ENCODE data around the gene PLEKHA1.

Gene PLEKHA1

DNA sequence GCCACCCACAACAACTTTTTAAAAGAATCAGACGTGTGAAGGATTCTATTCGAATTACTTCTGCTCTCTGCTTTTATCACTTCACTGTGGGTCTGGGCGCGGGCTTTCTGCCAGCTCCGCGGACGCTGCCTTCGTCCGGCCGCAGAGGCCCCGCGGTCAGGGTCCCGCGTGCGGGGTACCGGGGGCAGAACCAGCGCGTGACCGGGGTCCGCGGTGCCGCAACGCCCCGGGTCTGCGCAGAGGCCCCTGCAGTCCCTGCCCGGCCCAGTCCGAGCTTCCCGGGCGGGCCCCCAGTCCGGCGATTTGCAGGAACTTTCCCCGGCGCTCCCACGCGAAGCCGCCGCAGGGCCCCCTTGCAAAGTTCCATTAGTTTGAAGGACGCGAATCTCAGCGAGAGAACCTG is 86.4 kb downstream of the PLEKHA1 start:
- WGBS (ENCODE audit: insufficient coverage, insufficient read length), result no CpG with 5 or more reads among the region's 40 CpGs
- Histone ChIP-seq H3K4me1 (ENCODE audit: control insufficient read depth, insufficient read depth, low read length) (peaks cover 8% of the 10 kb centered on the region), H3K4me3 (ENCODE audit: low read length) (peak overlapping the region; percentile 72; the same call in 1 of the 2 replicates), H3K9me3 (ENCODE audit: control insufficient read depth, insufficient read depth, low read length) (no peaks in the 10 kb centered on the region), H3K27me3 (ENCODE audit: control insufficient read depth, insufficient read depth, low read length) (peaks cover 37% of the 10 kb centered on the region), H3K27ac (ENCODE audit: low read length) (no peak overlapping the region), H3K36me3 (ENCODE audit: control insufficient read depth, insufficient read depth, low read length) (peaks cover 2% of the 10 kb centered on the region; the same call in 1 of the 2 replicates)
- DNase-seq (ENCODE audit: low read depth, low spot score), result no peak

GRCh38 chr10:122461367-122461728 is 86.8 kb downstream of the PLEKHA1 start, which contains the start of gene HTRA1:
TSS of gene HTRA1 (plus strand) at chr10:122461553. CDS start at chr10:122461653, 100 bp downstream.
- peaks cover 8% of the 10 kb centered on the region for H3K4me1 ChIP-seq (ENCODE audit: control insufficient read depth, insufficient read depth, low read length)
- peaks cover 2% of the 10 kb centered on the region; the same call in 1 of the 2 replicates for H3K36me3 ChIP-seq (ENCODE audit: control insufficient read depth, insufficient read depth, low read length)
- H3K4me3 ChIP-seq (ENCODE audit: low read length), result peak within 1 kb of the TSS; percentile 72
- no CpG with 5 or more reads among the region's 56 CpGs for WGBS (ENCODE audit: insufficient coverage, insufficient read length)
- peaks cover 37% of the 10 kb centered on the region for H3K27me3 ChIP-seq (ENCODE audit: control insufficient read depth, insufficient read depth, low read length)
- no peak within 1 kb of the TSS for H3K27ac ChIP-seq (ENCODE audit: low read length)
- DNase-seq (ENCODE audit: low read depth, low spot score), result no peak
- H3K9me3 ChIP-seq (ENCODE audit: control insufficient read depth, insufficient read depth, low read length), result no peaks in the 10 kb centered on the region

GRCh38 chr10:122461729-122462532 is 87.4 kb downstream of the PLEKHA1 start:
- DNase-seq (ENCODE audit: low read depth, low spot score), result no peak
- Histone ChIP-seq H3K4me1 (ENCODE audit: control insufficient read depth, insufficient read depth, low read length) (peaks cover 8% of the 10 kb centered on the region), H3K4me3 (ENCODE audit: low read length) (peak overlapping the region; percentile 72), H3K27me3 (ENCODE audit: control insufficient read depth, insufficient read depth, low read length) (peaks cover 37% of the 10 kb centered on the region), H3K9me3 (ENCODE audit: control insufficient read depth, insufficient read depth, low read length) (no peaks in the 10 kb centered on the region), H3K27ac (ENCODE audit: low read length) (no peak overlapping the region), H3K36me3 (ENCODE audit: control insufficient read depth, insufficient read depth, low read length) (peaks cover 2% of the 10 kb centered on the region; the same call in 1 of the 2 replicates)
- no CpG with 5 or more reads among the region's 95 CpGs for WGBS (ENCODE audit: insufficient coverage, insufficient read length)

DNA sequence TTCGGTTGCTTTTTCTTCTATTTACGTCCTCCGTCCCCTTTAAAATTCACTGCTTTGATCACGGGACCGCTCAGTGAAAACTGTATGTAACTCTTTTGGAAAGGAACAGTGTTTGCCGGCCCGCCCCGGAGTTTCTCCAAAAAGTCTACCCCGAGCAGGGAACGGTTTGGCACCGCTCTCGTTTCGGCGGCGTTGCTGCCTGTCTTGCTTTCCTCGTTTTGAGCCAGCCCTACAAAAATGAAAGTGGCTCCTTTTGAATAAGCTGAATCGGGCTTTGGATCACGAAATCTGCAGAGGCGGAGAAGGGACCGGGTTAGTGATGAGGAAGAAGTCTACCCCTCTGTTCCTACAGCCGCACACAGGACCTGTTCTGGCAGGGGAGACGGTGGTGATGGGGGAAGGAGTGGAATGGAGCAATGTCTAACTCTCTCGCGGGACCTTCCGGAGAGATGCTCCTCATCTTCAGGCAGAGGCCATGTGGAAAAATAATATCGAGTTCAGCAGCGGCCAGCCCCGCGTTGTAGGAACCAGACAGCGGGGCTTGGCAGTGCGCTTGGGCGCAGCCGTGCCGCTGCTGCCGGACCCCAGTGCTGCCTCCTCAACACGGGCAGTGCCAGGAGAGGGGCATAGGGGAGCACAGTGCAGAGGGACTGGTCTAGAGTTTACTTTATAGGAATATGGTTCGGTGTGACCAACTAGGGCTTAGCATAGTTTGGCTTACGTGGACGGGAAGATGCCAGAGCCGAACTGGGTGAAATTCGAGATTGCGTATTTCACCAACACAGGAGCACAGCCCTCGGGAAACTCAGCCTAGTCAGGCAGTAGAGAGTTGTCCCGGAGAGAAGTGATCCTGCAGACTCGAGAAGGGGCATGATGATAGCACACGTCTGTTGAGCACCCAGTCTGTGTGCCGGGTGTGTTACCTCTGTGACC is 88.3 kb downstream of the PLEKHA1 start:
- Histone ChIP-seq H3K4me1 (ENCODE audit: control insufficient read depth, insufficient read depth, low read length) (peaks cover 8% of the 10 kb centered on the region), H3K27ac (ENCODE audit: low read length) (no peak overlapping the region), H3K36me3 (ENCODE audit: control insufficient read depth, insufficient read depth, low read length) (peaks cover 2% of the 10 kb centered on the region; the same call in 1 of the 2 replicates), H3K27me3 (ENCODE audit: control insufficient read depth, insufficient read depth, low read length) (peaks cover 37% of the 10 kb centered on the region), H3K9me3 (ENCODE audit: control insufficient read depth, insufficient read depth, low read length) (no peaks in the 10 kb centered on the region), H3K4me3 (ENCODE audit: low read length) (peak overlapping the region; percentile 72; the same call in 1 of the 2 replicates)
- DNase-seq (ENCODE audit: low read depth, low spot score), result no peak
- WGBS (ENCODE audit: insufficient coverage, insufficient read length), result no CpG with 5 or more reads among the region's 47 CpGs

DNA sequence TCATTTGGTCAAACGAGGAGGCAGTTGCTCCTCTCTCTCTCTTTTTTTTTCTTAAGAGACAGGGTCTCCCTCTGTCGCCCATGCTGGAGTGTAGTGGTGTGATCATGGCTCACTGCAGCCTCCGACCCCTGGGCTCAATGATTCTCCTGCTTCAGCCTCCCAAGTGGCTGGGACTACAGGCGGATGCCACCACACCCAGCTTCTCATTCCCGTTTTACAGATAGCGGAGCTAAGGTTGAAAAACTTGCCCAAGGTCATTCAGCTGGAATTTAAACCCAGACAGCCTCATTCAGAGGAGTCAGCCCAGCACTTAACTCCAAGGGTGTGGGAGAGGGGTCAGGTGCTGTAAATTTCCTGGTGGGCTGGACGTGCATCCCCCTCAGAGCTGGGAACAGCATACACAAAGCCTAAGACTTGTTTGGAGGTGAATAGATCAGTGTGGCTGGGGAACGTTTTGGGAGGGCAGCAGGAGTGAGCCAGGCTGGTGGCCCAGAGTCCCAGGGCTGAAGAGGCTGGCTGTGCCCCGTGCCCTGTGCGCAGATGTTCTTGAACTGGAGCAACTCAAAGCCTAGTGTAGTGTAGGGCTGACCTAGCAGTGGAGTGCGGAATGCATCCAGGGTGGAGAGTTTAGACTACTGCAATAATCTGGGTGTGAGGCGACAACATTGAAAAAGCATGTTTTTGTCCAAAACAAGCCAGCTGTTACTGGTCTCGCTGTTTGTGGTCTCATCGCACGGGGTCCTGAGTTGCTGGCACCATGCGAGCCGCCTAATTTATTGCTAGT is 89.2 kb downstream of the PLEKHA1 start:
- no CpG with 5 or more reads among the region's 17 CpGs for WGBS (ENCODE audit: insufficient coverage, insufficient read length)
- peaks cover 2% of the 10 kb centered on the region; the same call in 1 of the 2 replicates for H3K36me3 ChIP-seq (ENCODE audit: control insufficient read depth, insufficient read depth, low read length)
- no peak overlapping the region for H3K27ac ChIP-seq (ENCODE audit: low read length)
- no peak for DNase-seq (ENCODE audit: low read depth, low spot score)
- H3K4me1 ChIP-seq (ENCODE audit: control insufficient read depth, insufficient read depth, low read length), result peaks cover 8% of the 10 kb centered on the region
- no peak overlapping the region for H3K4me3 ChIP-seq (ENCODE audit: low read length)
- H3K9me3 ChIP-seq (ENCODE audit: control insufficient read depth, insufficient read depth, low read length), result no peaks in the 10 kb centered on the region
- peaks cover 37% of the 10 kb centered on the region for H3K27me3 ChIP-seq (ENCODE audit: control insufficient read depth, insufficient read depth, low read length)

DNA sequence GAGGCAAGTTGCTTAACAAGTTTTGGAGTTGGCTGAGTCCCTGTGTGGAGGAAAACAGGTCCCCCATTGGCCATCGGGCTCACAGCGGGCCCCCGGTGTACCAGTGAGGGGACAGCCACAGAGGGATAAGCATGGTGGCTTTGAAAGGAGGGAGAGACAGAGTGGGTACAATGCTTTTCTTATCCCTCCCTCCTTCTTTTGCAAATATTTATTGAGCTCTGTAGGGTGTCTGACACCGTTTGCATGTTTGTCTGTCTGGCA is 89.7 kb downstream of the PLEKHA1 start:
- Histone ChIP-seq H3K4me1 (ENCODE audit: control insufficient read depth, insufficient read depth, low read length) (peaks cover 8% of the 10 kb centered on the region), H3K27ac (ENCODE audit: low read length) (no peak overlapping the region), H3K27me3 (ENCODE audit: control insufficient read depth, insufficient read depth, low read length) (peaks cover 37% of the 10 kb centered on the region), H3K36me3 (ENCODE audit: control insufficient read depth, insufficient read depth, low read length) (peaks cover 2% of the 10 kb centered on the region; the same call in 1 of the 2 replicates), H3K9me3 (ENCODE audit: control insufficient read depth, insufficient read depth, low read length) (no peaks in the 10 kb centered on the region), H3K4me3 (ENCODE audit: low read length) (no peak overlapping the region)
- DNase-seq (ENCODE audit: low read depth, low spot score), result no peak
- no CpG with 5 or more reads among the region's 4 CpGs for WGBS (ENCODE audit: insufficient coverage, insufficient read length)

DNA sequence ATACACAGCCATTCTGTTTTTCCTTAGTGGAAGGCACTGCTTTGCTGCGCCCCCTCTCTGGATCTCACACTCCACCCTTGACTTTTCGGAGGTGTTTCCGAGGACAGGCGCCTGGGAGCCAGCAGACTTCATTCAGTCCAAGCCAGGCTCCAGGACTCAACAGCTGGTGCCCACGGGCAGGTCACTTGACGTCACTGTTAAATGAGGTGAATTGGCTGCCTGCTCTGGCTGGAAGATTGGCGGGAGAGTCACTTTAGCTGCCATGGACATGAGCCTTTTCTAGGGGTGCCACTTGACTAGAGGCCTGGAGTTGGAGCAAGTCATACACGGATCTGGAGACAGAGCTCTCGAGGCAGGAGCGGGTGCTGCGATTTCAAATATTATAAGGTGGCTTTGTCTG is 90.1 kb downstream of the PLEKHA1 start:
- Histone ChIP-seq H3K4me1 (ENCODE audit: control insufficient read depth, insufficient read depth, low read length) (peaks cover 8% of the 10 kb centered on the region), H3K27me3 (ENCODE audit: control insufficient read depth, insufficient read depth, low read length) (peaks cover 37% of the 10 kb centered on the region), H3K36me3 (ENCODE audit: control insufficient read depth, insufficient read depth, low read length) (peaks cover 2% of the 10 kb centered on the region; the same call in 1 of the 2 replicates), H3K27ac (ENCODE audit: low read length) (no peak overlapping the region), H3K4me3 (ENCODE audit: low read length) (no peak overlapping the region), H3K9me3 (ENCODE audit: control insufficient read depth, insufficient read depth, low read length) (no peaks in the 10 kb centered on the region)
- no CpG with 5 or more reads among the region's 11 CpGs for WGBS (ENCODE audit: insufficient coverage, insufficient read length)
- no peak for DNase-seq (ENCODE audit: low read depth, low spot score)

DNA sequence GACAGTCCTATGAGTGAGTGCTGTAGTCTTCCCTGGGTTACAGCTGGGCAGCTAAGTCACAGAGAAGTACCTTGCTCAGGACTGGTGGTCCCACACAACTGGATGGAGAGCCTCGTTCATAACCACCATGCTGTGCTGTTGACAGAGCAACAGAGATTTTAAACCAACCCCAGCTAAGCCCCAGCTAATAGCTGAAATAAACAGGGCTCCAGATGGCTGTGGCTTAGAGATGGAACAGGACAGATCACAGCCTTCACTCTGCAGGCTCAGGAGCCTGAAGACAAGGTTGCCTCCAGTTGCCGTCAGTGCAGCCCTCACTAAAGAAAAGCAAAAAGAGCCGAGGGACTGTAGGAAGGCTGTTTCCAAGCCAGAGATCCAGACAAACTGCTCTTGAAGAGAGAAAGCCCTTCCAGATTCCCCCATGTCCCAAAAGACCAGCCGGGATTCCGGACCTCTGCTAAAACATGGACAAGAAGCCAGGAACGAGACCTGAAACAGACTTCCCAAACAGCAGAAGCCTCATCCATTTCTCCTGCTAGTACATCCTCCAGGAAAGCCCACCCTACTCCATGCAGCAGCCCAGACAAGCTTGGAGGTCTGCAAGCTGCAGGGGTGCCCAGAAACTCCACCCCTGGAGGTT is 91.0 kb downstream of the PLEKHA1 start:
- Histone ChIP-seq H3K4me3 (ENCODE audit: low read length) (no peak overlapping the region), H3K27me3 (ENCODE audit: control insufficient read depth, insufficient read depth, low read length) (peaks cover 33% of the 10 kb centered on the region), H3K9me3 (ENCODE audit: control insufficient read depth, insufficient read depth, low read length) (no peaks in the 10 kb centered on the region), H3K36me3 (ENCODE audit: control insufficient read depth, insufficient read depth, low read length) (peaks cover under 1% of the 10 kb centered on the region; the same call in 1 of the 2 replicates), H3K27ac (ENCODE audit: low read length) (no peak overlapping the region), H3K4me1 (ENCODE audit: control insufficient read depth, insufficient read depth, low read length) (peaks cover 7% of the 10 kb centered on the region)
- WGBS (ENCODE audit: insufficient coverage, insufficient read length), result no CpG with 5 or more reads among the region's 6 CpGs
- DNase-seq (ENCODE audit: low read depth, low spot score), result no peak

DNA sequence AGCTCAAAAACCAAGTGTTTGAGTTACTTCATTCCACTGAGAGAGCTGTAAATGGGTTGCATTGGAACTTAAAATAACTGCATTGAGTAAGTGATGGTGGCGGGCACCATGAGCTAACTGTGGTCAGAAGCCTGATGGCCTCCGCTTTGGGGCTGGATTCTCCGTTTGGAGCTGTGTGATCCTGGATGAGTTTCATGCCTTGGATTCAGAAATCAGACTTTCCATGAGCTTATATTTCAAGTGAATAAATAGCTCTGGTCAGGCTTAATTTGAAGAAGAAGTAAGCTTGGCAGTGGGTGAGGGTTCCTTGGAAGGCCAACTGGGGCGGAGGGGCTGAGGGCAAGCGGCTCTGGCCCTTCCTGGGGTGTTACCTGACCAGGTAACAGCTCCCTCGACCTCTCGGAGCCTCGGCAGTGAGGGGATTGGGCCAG is 92.5 kb downstream of the PLEKHA1 start:
- no peak overlapping the region for H3K27ac ChIP-seq (ENCODE audit: low read length)
- peaks cover 25% of the 10 kb centered on the region for H3K27me3 ChIP-seq (ENCODE audit: control insufficient read depth, insufficient read depth, low read length)
- no peaks in the 10 kb centered on the region; the same call in 1 of the 2 replicates for H3K36me3 ChIP-seq (ENCODE audit: control insufficient read depth, insufficient read depth, low read length)
- H3K9me3 ChIP-seq (ENCODE audit: control insufficient read depth, insufficient read depth, low read length), result no peaks in the 10 kb centered on the region
- no CpG with 5 or more reads among the region's 8 CpGs for WGBS (ENCODE audit: insufficient coverage, insufficient read length)
- peaks cover 3% of the 10 kb centered on the region for H3K4me1 ChIP-seq (ENCODE audit: control insufficient read depth, insufficient read depth, low read length)
- H3K4me3 ChIP-seq (ENCODE audit: low read length), result no peak overlapping the region
- DNase-seq (ENCODE audit: low read depth, low spot score), result no peak

Measured in iPS DF 6.9 (cell line).